H9 (cell line): ENCODE measurements around the gene PID1. TPM values are rescaled to one million over a fixed set of nuclear protein-coding genes. Genes with fewer than 3 reads are reported as not detected.

ENCODE experiments used
- DNase-seq: peaks from one replicate; pipeline ENCODE4 v3.0.0-alpha.2; 2017
- H2AFZ ChIP-seq: one replicate; pipeline ENCODE4 v1.6.1; 2013; ENCODE audit warnings: mild to moderate bottlenecking, low read length, control low read depth, moderate library complexity
- H2AK5ac ChIP-seq: 2 replicates; pipeline ENCODE4 v1.6.1; 2013; ENCODE audit warnings: low read length, control low read depth, mixed read lengths; ENCODE audit not compliant: insufficient read length
- H2BK120ac ChIP-seq: one replicate; pipeline ENCODE4 v1.6.1; 2013; ENCODE audit warnings: low read depth, mild to moderate bottlenecking, low read length, control low read depth, inconsistent platforms; ENCODE audit not compliant: poor library complexity, severe bottlenecking
- H2BK12ac ChIP-seq: 2 replicates; pipeline ENCODE4 v1.6.1; 2013; ENCODE audit warnings: low read length, control low read depth, mixed read lengths, low read depth; ENCODE audit not compliant: insufficient read length
- H2BK15ac ChIP-seq: 2 replicates; pipeline ENCODE4 v1.6.1; 2013; ENCODE audit warnings: low read depth, low read length, control low read depth
- H2BK20ac ChIP-seq: one replicate; pipeline ENCODE4 v1.6.1; 2013; ENCODE audit warnings: low read depth, mild to moderate bottlenecking, low read length, control low read depth, inconsistent platforms; ENCODE audit not compliant: poor library complexity, severe bottlenecking
- H2BK5ac ChIP-seq: 2 replicates; pipeline ENCODE4 v1.6.1; 2013; ENCODE audit warnings: low read length, control low read depth, mixed read lengths; ENCODE audit not compliant: insufficient read length
- H3K14ac ChIP-seq: 2 replicates; pipeline ENCODE4 v1.6.1; 2013; ENCODE audit warnings: low read length, control low read depth; ENCODE audit not compliant: insufficient read depth
- H3K18ac ChIP-seq: 2 replicates; pipeline ENCODE4 v1.6.1; 2013; ENCODE audit warnings: low read depth, mild to moderate bottlenecking, mixed read lengths, low read length, control low read depth; ENCODE audit not compliant: insufficient read length
- H3K23ac ChIP-seq: 2 replicates; pipeline ENCODE4 v1.6.1; 2013; ENCODE audit warnings: low read length, control low read depth, mixed read lengths, low read depth; ENCODE audit not compliant: insufficient read length
- H3K23me2 ChIP-seq: 2 replicates; pipeline ENCODE4 v1.6.1; 2013; ENCODE audit warnings: low read depth, mild to moderate bottlenecking, mixed read lengths, low read length, control low read depth; ENCODE audit not compliant: insufficient read length, poor library complexity, severe bottlenecking
- H3K27ac ChIP-seq: 2 replicates; pipeline ENCODE4 v1.5.1; 2013; ENCODE audit warnings: low read length, control low read depth, mixed read lengths, low read depth; ENCODE audit not compliant: insufficient read length
- H3K27me3 ChIP-seq: 2 replicates; pipeline ENCODE4 v1.6.1; 2013; ENCODE audit warnings: low read length, control low read depth, inconsistent platforms; ENCODE audit not compliant: insufficient read depth
- H3K4ac ChIP-seq: 2 replicates; pipeline ENCODE4 v1.6.1; 2013; ENCODE audit warnings: low read depth, mild to moderate bottlenecking, control low read depth, inconsistent platforms, low read length, moderate library complexity
- H3K4me1 ChIP-seq: 2 replicates; pipeline ENCODE4 v1.6.1; 2013; ENCODE audit warnings: low read length, control low read depth, inconsistent platforms; ENCODE audit not compliant: insufficient read depth
- H3K4me2 ChIP-seq: 2 replicates; pipeline ENCODE4 v1.6.1; 2013; ENCODE audit warnings: low read length, control low read depth, mixed read lengths; ENCODE audit not compliant: insufficient read length, insufficient read depth
- H3K56ac ChIP-seq: 2 replicates; pipeline ENCODE4 v1.6.1; 2013; ENCODE audit warnings: low read depth, mild to moderate bottlenecking, mixed read lengths, low read length, control low read depth; ENCODE audit not compliant: insufficient read length
- H3K79me1 ChIP-seq: 2 replicates; pipeline ENCODE4 v1.6.1; 2013; ENCODE audit warnings: low read depth, mild to moderate bottlenecking, moderate library complexity, low read length, control low read depth, inconsistent platforms; ENCODE audit not compliant: insufficient read depth, poor library complexity, severe bottlenecking
- H3K79me2 ChIP-seq: 2 replicates; pipeline ENCODE4 v1.6.1; 2013; ENCODE audit warnings: low read length, control low read depth, inconsistent platforms; ENCODE audit not compliant: insufficient read depth
- H3K9ac ChIP-seq: 2 replicates; pipeline ENCODE4 v1.6.1; 2013; ENCODE audit warnings: low read length, control low read depth, mixed read lengths; ENCODE audit not compliant: insufficient read length; ENCODE audit errors: extremely low read depth
- H3K9me3 ChIP-seq: one replicate; pipeline ENCODE4 v1.6.1; 2013; ENCODE audit warnings: low read depth, low read length, inconsistent platforms; ENCODE audit not compliant: control insufficient read depth
- H3T11ph ChIP-seq: one replicate; pipeline ENCODE4 v1.6.1; 2013; ENCODE audit warnings: mild to moderate bottlenecking, low read length, control low read depth, inconsistent platforms
- H4K20me1 ChIP-seq: one replicate; pipeline ENCODE4 v1.6.1; 2013; ENCODE audit not compliant: control insufficient read depth, insufficient read length, insufficient read depth
- H4K5ac ChIP-seq: 2 replicates; pipeline ENCODE4 v1.6.1; 2013; ENCODE audit warnings: low read depth, mild to moderate bottlenecking, mixed read lengths, low read length, control low read depth; ENCODE audit not compliant: insufficient read length
- H4K8ac ChIP-seq: replicated peaks from 2 replicates; pipeline ENCODE4 v1.6.1; 2013; ENCODE audit warnings: low read length, control low read depth, mixed read lengths, low read depth; ENCODE audit not compliant: insufficient read length
- H4K91ac ChIP-seq: 2 replicates; pipeline ENCODE4 v1.6.1; 2013; ENCODE audit warnings: low read depth, mild to moderate bottlenecking, moderate library complexity, mixed read lengths, low read length, control low read depth; ENCODE audit not compliant: insufficient read length
- H3K27ac Mint-ChIP-seq, 3 experiments: 2 replicates in 2 of 3; 3 replicates in 1 of 3; pipeline ENCODE4 v1.8.0; 2020 to 2021; ENCODE audit warnings: mixed read lengths in 3 of 3, mild to moderate bottlenecking in 1 of 3, moderate library complexity in 1 of 3
- H3K27me3 Mint-ChIP-seq: 2 replicates; pipeline ENCODE4 v1.8.0; 2021; ENCODE audit warnings: low read depth, mild to moderate bottlenecking, moderate library complexity, mixed read lengths
- H3K36me3 Mint-ChIP-seq, 3 experiments: 2 replicates in 2 of 3; 3 replicates in 1 of 3; pipeline ENCODE4 v1.8.0; 2020 to 2021; ENCODE audit warnings: low read depth in 3 of 3, mixed read lengths in 3 of 3; ENCODE audit not compliant: insufficient read depth in 1 of 3
- H3K4me1 Mint-ChIP-seq, 2 experiments: 2 replicates each; pipeline ENCODE4 v1.8.0; 2020; ENCODE audit warnings: mixed read lengths in 2 of 2
- H3K4me3 Mint-ChIP-seq, 2 experiments: 2 replicates in 1 of 2; 3 replicates in 1 of 2; pipeline ENCODE4 v1.8.0; 2020 to 2021; ENCODE audit warnings: mild to moderate bottlenecking in 2 of 2, mixed read lengths in 2 of 2, moderate library complexity in 1 of 2
- H3K9me3 Mint-ChIP-seq, 2 experiments: 2 replicates in 1 of 2; 3 replicates in 1 of 2; pipeline ENCODE4 v1.8.0; 2020; ENCODE audit warnings: mild to moderate bottlenecking in 2 of 2, mixed read lengths in 2 of 2, moderate library complexity in 1 of 2
- CTCF ChIP-seq: fragments of 200-600 bp; sonication (generic); conservative IDR thresholded peaks from 3 replicates; pipeline ENCODE4 v1.8.0; 2021; ENCODE audit warnings: antibody characterized with exemption, mild to moderate bottlenecking
- WGBS: extraction: QIAGEN DNeasy Blood & Tissue Kit; methylation state at CpG from one replicate; pipeline ENCODE4 v1.1.7; 2013; ENCODE audit warnings: missing lambda C conversion rate, low lambda C conversion rate, mixed read lengths; ENCODE audit not compliant: insufficient read length; ENCODE audit errors: extremely low coverage; 5-methylcytosine and 5-hydroxymethylcytosine counted together
- total RNA-seq: library from RNA; stranded (reverse); gene quantifications from 2 replicates; pipeline ENCODE4 v1.2.1, GENCODE V29; 2021

The PID1 gene
- total RNA-seq, 1 experiment from 2014 or later: 1.4 TPM

DNA sequence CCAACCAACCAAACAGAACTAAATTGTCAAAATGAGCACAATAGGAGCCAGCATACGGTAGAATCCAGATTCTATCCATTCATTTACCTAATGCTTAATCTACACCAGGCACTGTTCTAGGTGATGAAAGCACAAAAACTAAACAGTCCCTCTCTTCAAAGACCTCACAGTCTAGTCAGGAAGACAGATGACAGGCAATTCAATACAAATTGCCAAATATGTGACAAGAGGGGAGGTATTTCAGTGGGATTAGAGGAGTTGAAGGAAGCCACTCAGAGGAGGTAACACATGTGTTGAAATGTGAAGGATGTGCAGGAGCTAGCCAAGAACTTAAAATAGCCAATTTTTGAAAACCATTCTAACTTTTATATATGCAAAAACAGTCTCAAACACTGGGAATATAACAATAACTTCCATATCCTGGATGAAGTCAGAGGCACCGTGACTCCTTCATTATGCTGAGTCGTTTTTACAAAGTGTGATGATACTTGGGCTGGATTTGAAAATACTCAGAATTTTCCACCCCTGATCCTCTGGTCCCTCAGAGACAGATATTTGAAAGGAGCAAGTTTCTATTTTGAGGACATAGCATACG lies 204.9 kb downstream of the PID1 start:
- Histone ChIP-seq H2BK15ac (no peak overlapping the region), H2BK5ac (no peak overlapping the region), H3K9me3 (no peaks in the 10 kb centered on the region), H3K79me2 (no peaks in the 10 kb centered on the region), H4K20me1 (no peaks in the 10 kb centered on the region), H3K4me1 (no peaks in the 10 kb centered on the region), H2BK12ac (no peak overlapping the region), H3K14ac (no peak overlapping the region), H3K4me2 (no peak overlapping the region), H4K91ac (no peak overlapping the region), H3K56ac (no peak overlapping the region), H3K23me2 (no peaks in the 10 kb centered on the region), H2BK20ac (no peak overlapping the region), H3T11ph (no peak overlapping the region), H3K18ac (no peak overlapping the region), H2AFZ (no peak overlapping the region), H3K79me1 (no peaks in the 10 kb centered on the region), H3K27me3 (no peaks in the 10 kb centered on the region), H2BK120ac (no peak overlapping the region), H4K5ac (no peak overlapping the region), H3K9ac (no peak overlapping the region), H3K4ac (no peak overlapping the region), H2AK5ac (no peak overlapping the region), H3K27ac (no peak overlapping the region), H4K8ac (no peak overlapping the region), H3K23ac (no peak overlapping the region)
- H3K27ac Mint-ChIP-seq: no peak overlapping the region
- no peak for TF ChIP-seq CTCF
- no CpG with 5 or more reads among the region's 4 CpGs for WGBS
- no peaks in the 10 kb centered on the region for H3K4me1 Mint-ChIP-seq
- no peaks in the 10 kb centered on the region for H3K36me3 Mint-ChIP-seq
- H3K9me3 Mint-ChIP-seq: peaks cover 3 to 7% of the 10 kb centered on the region in 2 experiments; a peak in 4 of 5 replicates
- no peaks in the 10 kb centered on the region for H3K27me3 Mint-ChIP-seq
- no peak overlapping the region for H3K4me3 Mint-ChIP-seq
- DNase-seq: no peak
